ENCODE data around the gene ADK.

DNA sequence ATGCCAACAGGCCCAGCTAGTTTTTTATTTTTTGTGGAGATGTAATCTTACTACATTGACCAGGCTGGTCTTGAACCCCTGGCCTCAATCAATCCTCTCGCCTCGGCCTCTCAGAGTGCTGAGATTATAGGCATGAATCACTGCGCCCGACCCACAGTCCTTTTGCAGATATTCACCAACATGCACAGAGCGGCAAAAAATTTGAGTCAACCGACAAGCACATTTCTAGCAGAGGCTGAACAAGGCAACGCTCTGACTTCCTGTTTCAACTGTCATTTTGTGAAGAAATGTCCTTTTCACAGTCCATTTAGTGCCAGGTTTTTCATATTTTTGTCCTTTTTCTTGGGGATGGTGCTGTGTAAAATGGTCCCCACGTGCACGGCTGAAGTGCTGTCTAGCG lies 604.3 kb downstream of the ADK start:
- no peak for TF ChIP-seq POLR2A (IDR thresholded peaks at IDR 0.05)
- TF ChIP-seq, protein P1, sequence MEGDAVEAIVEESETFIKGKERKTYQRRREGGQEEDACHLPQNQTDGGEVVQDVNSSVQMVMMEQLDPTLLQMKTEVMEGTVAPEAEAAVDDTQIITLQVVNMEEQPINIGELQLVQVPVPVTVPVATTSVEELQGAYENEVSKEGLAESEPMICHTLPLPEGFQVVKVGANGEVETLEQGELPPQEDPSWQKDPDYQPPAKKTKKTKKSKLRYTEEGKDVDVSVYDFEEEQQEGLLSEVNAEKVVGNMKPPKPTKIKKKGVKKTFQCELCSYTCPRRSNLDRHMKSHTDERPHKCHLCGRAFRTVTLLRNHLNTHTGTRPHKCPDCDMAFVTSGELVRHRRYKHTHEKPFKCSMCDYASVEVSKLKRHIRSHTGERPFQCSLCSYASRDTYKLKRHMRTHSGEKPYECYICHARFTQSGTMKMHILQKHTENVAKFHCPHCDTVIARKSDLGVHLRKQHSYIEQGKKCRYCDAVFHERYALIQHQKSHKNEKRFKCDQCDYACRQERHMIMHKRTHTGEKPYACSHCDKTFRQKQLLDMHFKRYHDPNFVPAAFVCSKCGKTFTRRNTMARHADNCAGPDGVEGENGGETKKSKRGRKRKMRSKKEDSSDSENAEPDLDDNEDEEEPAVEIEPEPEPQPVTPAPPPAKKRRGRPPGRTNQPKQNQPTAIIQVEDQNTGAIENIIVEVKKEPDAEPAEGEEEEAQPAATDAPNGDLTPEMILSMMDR (IDR thresholded peaks at IDR 0.05) = no peak

Data from right lobe of liver (tissue), 4 donors.